ENCODE measurements around the gene LAMA2. TPM values are rescaled to one million over a fixed set of nuclear protein-coding genes. Genes with fewer than 3 reads are reported as not detected.

The LAMA2 gene
- total RNA-seq, 1 donor from 2014 or later, result 185 TPM

DNA sequence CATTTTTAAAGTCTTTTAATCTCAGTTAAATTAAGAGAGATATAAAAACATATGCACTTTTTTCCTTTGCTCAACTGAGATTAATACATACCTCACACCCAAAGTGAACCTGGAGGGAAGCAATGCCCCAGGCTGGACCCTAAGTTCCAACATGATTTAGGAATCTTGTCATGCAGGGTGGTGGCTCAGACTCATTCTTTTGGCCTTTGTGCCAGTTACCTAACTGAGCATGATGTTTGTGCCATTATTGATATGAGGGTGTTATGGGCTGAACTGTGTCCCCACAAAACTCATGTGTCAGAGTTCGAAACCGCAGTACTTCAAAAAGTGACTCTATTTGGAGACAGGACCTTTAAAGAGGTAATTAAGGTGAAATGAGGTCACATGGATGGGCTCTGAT is 639.0 kb downstream of the LAMA2 start:
- peaks cover 11% of the 10 kb centered on the region for H3K36me3 ChIP-seq
- no peak overlapping the region for H3K27ac ChIP-seq (replicated peaks)
- no peak for TF ChIP-seq CTCF (IDR thresholded peaks at IDR 0.05; ENCODE audit: borderline replicate concordance)
- no peaks in the 10 kb centered on the region for H3K9me3 ChIP-seq (replicated peaks)
- no peaks in the 10 kb centered on the region for H3K4me1 ChIP-seq
- intact Hi-C loops (cut with micrococcal nuclease), result no loop called here
- DNase-seq, result no peak
- H3K27me3 ChIP-seq (ENCODE audit: low read depth), result no peaks in the 10 kb centered on the region
- H3K4me3 ChIP-seq, result no peak overlapping the region

- no peak for TF ChIP-seq CTCF (IDR thresholded peaks at IDR 0.05; ENCODE audit: borderline replicate concordance)
- Histone ChIP-seq H3K27me3 (ENCODE audit: low read depth) (no peaks in the 10 kb centered on the region), H3K4me1 (no peaks in the 10 kb centered on the region), H3K27ac (replicated peaks) (no peak overlapping the region), H3K4me3 (no peak overlapping the region), H3K36me3 (no peaks in the 10 kb centered on the region), H3K9me3 (replicated peaks) (no peaks in the 10 kb centered on the region)
- intact Hi-C loops (cut with micrococcal nuclease), result no loop called here
- no peak for DNase-seq
Measured at GRCh38 chr6:129523816-129524215, 640.9 kb downstream of the LAMA2 start.

GRCh38 chr6:129525055-129525454 is 642.1 kb downstream of the LAMA2 start:
- TF ChIP-seq CTCF (IDR thresholded peaks at IDR 0.05; ENCODE audit: borderline replicate concordance), result no peak
- no peak overlapping the region for H3K4me3 ChIP-seq
- H3K27ac ChIP-seq (replicated peaks), result no peak overlapping the region
- H3K4me1 ChIP-seq, result no peaks in the 10 kb centered on the region
- H3K36me3 ChIP-seq, result no peaks in the 10 kb centered on the region
- intact Hi-C loops (cut with micrococcal nuclease), result no loop called here
- no peak for DNase-seq
- H3K27me3 ChIP-seq (ENCODE audit: low read depth), result no peaks in the 10 kb centered on the region
- no peaks in the 10 kb centered on the region for H3K9me3 ChIP-seq (replicated peaks)

DNA sequence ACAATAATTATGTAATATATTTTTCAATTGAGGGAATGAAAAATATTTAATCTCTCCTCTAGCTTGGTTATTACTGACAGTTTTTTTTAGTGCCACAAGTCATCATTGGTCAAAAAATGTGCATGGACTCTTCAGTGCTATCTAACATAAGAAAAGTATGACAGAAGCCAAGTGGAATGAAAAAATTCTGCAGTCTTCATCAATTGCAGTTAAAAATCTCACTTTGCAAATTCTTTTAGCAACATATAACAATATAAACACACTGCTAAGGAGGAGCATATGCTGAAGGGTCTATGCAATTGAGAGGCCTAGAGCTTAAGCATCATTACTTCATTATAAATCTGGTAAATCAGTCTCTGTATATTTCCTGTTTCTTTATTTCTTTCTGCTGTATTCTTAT is 652.0 kb downstream of the LAMA2 start:
- TF ChIP-seq CTCF (IDR thresholded peaks at IDR 0.05; ENCODE audit: borderline replicate concordance), result no peak
- no peak for DNase-seq

DNA sequence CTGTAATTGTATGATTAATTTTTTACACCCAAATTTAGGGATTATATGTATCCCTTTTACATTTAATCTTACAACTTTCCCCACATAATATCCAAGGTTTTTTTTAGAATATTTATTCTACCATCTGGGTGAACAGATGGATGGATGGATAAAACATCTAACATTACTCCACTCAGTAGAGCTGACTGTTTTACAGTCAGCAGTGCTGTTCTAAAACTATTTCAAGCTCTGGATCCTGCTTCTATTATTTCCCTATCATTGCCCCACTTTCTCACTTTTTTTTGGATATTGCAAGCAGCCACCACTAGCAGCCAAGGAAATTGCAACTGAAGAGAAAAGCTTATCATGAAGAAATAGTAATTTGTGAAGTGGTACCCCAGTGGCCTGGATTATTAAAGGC is 653.3 kb downstream of the LAMA2 start:
- H3K9me3 ChIP-seq (replicated peaks), result no peaks in the 10 kb centered on the region
- no peak for TF ChIP-seq CTCF (IDR thresholded peaks at IDR 0.05; ENCODE audit: borderline replicate concordance)
- no peak for DNase-seq
- H3K27ac ChIP-seq (replicated peaks), result no peak overlapping the region
- no peaks in the 10 kb centered on the region for H3K27me3 ChIP-seq (ENCODE audit: low read depth)
- no peak overlapping the region for H3K4me3 ChIP-seq
- H3K4me1 ChIP-seq, result no peaks in the 10 kb centered on the region
- no peaks in the 10 kb centered on the region for H3K36me3 ChIP-seq
- intact Hi-C loops (cut with micrococcal nuclease), result no loop called here

More for the DNA sequence above, 652.0 kb downstream of the LAMA2 start:
- Histone ChIP-seq H3K36me3 (no peaks in the 10 kb centered on the region), H3K27me3 (ENCODE audit: low read depth) (no peaks in the 10 kb centered on the region), H3K27ac (replicated peaks) (no peak overlapping the region), H3K9me3 (replicated peaks) (no peaks in the 10 kb centered on the region), H3K4me1 (no peaks in the 10 kb centered on the region), H3K4me3 (no peak overlapping the region)
- intact Hi-C loops (cut with micrococcal nuclease), result no loop called here

DNA sequence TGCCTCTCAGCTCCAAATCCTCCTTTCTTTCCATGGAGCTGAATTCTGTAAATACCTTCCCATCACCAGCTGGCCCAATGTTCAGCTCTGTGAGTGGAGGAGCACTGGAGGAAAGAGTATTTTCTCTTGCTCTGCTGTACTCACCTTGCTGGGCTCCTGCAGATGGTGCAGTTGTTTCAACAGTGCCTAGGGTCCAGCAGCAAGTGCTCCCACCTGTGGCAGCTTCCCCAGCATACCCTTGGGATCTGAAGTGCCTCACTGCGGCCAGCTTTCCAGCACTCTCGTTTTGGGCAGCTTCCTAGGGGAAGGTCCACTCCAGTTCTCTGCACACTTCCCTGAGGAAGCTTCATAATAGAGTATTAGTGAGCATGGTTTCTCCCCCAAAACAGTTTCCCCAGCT is 656.1 kb downstream of the LAMA2 start:
- H3K27me3 ChIP-seq (ENCODE audit: low read depth), result no peaks in the 10 kb centered on the region
- H3K4me3 ChIP-seq, result no peak overlapping the region
- no peaks in the 10 kb centered on the region for H3K36me3 ChIP-seq
- intact Hi-C loops (cut with micrococcal nuclease), result no loop called here
- H3K9me3 ChIP-seq (replicated peaks), result peaks cover 4% of the 10 kb centered on the region
- no peak overlapping the region for H3K27ac ChIP-seq (replicated peaks)
- TF ChIP-seq CTCF (IDR thresholded peaks at IDR 0.05; ENCODE audit: borderline replicate concordance), result no peak
- DNase-seq, result no peak
- H3K4me1 ChIP-seq, result no peaks in the 10 kb centered on the region
